ENCODE data around the gene EFCAB8. TPM values are rescaled to one million over a fixed set of nuclear protein-coding genes. Genes with fewer than 3 reads are reported as not detected.

The EFCAB8 gene
- total and polyA plus RNA-seq, 9 donors: 0.08 to 0.20 TPM; not detected in 7

DNA sequence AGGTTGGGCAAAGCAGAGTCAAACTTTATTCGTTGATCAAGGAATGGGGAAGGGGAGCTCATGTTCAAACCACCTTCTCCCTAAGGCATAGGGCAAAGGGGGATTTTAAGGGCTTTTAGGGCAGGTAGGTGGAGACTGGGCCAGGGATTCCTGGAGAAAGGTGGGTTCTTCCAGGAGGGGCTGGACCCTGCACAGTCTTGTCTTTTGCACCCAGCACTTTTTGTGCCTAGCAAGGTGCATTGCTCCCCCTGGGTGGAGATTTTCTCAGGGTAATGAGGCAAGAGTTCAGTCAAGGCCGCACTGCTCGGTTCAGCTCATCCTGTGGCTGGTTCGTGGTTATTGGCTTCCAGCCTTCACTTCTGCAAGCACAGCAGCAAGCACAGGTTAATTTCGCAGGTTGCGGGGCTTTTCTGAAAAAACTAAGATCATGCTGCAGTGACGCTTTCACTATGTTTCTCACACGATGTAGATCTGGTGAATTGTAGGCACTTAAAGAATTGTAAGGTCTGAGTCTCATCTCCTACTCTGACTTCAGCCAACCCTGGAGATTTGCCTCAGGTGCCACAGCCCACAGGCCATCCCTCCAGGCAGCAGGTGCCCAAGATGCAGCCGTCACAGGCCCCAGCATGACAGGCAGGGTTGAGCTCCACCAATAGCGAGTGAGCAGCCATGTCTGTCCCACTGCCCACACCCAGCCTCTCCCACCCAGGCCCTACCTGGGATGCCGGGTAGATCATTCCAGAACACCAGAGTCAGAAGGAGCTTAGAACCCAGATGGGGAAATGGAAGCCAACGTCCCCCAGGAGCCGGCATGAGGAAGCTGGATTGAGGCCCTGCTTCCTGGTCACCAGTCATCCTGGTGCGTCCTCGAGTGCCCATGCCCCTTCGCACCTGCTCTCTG is 108.4 kb downstream of the EFCAB8 start:
- TF ChIP-seq EP300 (IDR thresholded peaks at IDR 0.05) (no peak), POLR2A (IDR thresholded peaks at IDR 0.05) (no peak)
- TF ChIP-seq, protein P1, sequence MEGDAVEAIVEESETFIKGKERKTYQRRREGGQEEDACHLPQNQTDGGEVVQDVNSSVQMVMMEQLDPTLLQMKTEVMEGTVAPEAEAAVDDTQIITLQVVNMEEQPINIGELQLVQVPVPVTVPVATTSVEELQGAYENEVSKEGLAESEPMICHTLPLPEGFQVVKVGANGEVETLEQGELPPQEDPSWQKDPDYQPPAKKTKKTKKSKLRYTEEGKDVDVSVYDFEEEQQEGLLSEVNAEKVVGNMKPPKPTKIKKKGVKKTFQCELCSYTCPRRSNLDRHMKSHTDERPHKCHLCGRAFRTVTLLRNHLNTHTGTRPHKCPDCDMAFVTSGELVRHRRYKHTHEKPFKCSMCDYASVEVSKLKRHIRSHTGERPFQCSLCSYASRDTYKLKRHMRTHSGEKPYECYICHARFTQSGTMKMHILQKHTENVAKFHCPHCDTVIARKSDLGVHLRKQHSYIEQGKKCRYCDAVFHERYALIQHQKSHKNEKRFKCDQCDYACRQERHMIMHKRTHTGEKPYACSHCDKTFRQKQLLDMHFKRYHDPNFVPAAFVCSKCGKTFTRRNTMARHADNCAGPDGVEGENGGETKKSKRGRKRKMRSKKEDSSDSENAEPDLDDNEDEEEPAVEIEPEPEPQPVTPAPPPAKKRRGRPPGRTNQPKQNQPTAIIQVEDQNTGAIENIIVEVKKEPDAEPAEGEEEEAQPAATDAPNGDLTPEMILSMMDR (IDR thresholded peaks at IDR 0.05): no peak
- Histone ChIP-seq H3K27me3 (no peaks in the 10 kb centered on the region), H3K9me3 (no peaks in the 10 kb centered on the region), H3K36me3 (no peaks in the 10 kb centered on the region), H3K4me1 (ENCODE audit: insufficient read depth) (no peaks in the 10 kb centered on the region), H3K27ac (no peak overlapping the region), H3K4me3 (no peak overlapping the region)
- no peak for DNase-seq
- intact Hi-C loops (cut with DNase I): no loop called here
- WGBS, 3 donors: 63 to 77% (median 69%) methylated on average over 16 of the region's 16 CpGs

DNA sequence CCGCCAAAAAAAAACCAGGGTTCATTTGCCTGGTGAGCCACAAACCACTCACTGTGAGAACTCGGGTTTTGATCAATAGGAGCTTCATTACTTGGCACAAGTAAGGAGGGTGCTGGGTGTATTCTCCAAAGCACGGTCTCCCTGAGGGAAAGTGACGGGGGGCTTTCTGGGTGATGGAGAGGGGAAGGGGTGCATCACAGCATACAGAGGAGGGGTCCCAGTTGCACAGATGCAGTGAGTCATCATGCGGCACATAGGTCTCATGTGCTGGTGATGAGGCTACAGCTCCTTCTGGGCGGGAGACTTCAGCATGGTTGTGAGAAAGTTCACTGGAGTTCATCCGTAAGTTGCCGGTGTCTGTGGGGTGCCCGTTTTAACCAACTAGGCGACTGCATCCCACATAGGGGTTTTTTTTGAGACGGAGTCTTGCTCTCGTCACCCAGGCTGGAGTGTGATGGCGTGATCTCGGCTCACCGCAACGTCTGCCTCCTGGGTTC is 109.3 kb downstream of the EFCAB8 start:
- 81 to 85% (median 85%) methylated on average over 16 of the region's 16 CpGs for WGBS, 3 donors
- Histone ChIP-seq H3K4me1 (ENCODE audit: insufficient read depth) (no peaks in the 10 kb centered on the region), H3K27ac (no peak overlapping the region), H3K9me3 (no peaks in the 10 kb centered on the region), H3K27me3 (no peaks in the 10 kb centered on the region), H3K36me3 (no peaks in the 10 kb centered on the region), H3K4me3 (no peak overlapping the region)
- no peak for DNase-seq
- intact Hi-C loops (cut with DNase I): no loop called here
- TF ChIP-seq POLR2A (IDR thresholded peaks at IDR 0.05) (no peak), EP300 (IDR thresholded peaks at IDR 0.05) (no peak)
- TF ChIP-seq, protein P1 (IDR thresholded peaks at IDR 0.05): no peak

DNA sequence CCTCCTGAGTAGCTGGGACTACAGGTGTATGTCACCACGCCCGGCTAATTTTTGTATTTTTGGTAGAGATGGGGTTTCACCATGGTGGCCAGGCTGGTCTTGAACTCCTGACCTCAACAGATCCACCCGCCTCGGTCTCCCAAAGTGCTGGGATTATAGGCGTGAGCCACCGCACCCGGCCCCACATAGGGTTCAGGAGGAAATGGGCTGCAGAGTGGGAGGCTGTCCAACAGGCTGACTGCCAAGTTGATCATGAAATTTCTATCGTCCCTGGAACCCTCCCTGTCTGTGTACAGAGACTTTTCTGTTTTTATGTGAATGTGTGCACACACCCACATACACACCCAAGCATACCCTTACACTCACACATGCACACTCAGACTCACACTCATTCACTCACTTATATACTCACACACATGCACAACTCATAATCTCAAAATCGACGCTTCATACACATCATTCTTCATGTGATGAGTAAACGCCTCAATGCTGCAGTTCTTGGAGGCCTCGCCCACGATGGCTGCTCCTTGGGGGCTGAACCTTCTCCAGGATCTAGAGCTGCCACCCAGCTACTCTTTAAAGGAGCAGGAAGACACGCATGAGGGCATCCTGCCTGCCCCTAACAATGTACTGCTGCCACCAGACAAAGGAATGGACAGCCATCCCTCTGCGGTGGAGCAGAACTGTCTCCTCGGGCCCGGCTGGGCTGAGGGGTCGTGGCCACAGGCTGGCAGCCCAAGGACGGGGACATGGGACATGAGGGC is 109.9 kb downstream of the EFCAB8 start:
- WGBS, 3 donors: 55 to 67% (median 60%) methylated on average over 19 of the region's 19 CpGs
- DNase-seq: no peak
- H3K4me3 ChIP-seq: no peak overlapping the region
- H3K36me3 ChIP-seq: no peaks in the 10 kb centered on the region
- no peaks in the 10 kb centered on the region for H3K4me1 ChIP-seq (ENCODE audit: insufficient read depth)
- no peaks in the 10 kb centered on the region for H3K9me3 ChIP-seq
- no peaks in the 10 kb centered on the region for H3K27me3 ChIP-seq
- intact Hi-C loops (cut with DNase I): no loop called here
- no peak overlapping the region for H3K27ac ChIP-seq
- TF ChIP-seq EP300 (IDR thresholded peaks at IDR 0.05) (no peak), POLR2A (IDR thresholded peaks at IDR 0.05) (no peak)
- TF ChIP-seq, protein P1 (IDR thresholded peaks at IDR 0.05): no peak

DNA sequence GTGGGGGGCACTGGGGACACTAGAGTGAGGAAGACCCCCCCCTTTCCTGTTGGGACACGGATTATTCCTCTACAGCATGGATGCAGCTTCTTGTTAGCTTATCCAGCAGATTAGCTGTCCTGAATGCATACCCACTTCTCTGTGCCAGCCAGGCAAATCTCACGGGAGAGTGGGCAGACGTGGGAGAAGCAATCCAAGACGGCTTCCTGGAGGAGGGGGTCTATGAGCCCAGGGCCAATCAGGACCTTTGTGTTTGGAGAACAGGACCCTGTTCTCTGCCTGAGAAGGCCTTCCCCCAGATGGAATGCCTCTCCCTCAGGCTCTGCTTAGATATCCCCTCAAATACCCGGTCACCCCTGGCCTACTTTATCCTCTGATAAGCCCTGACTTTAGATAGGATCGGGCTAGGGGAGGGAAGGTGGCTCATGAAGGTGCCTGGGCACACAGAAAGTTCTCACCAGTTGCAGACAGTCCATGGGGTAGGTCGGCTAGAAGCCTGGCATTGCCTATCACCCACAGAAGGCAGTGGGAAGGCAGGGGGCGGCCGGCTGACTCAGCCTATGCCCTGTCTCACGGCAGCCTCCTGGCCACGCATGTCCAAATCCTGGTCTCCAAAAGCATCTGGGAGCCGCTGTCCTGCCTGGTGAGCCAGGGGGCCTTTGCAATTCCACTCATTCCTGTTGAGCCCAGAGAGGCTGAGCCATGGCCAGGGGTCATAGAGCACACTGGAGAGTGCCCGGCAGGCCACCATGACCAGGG is 110.8 kb downstream of the EFCAB8 start:
- DNase-seq: no peak
- Histone ChIP-seq H3K36me3 (no peaks in the 10 kb centered on the region), H3K9me3 (no peaks in the 10 kb centered on the region), H3K4me1 (ENCODE audit: insufficient read depth) (no peaks in the 10 kb centered on the region), H3K27ac (no peak overlapping the region), H3K4me3 (no peak overlapping the region), H3K27me3 (no peaks in the 10 kb centered on the region)
- intact Hi-C loops (cut with DNase I): no loop called here
- TF ChIP-seq EP300 (IDR thresholded peaks at IDR 0.05) (no peak), POLR2A (IDR thresholded peaks at IDR 0.05) (no peak)
- TF ChIP-seq, protein P1 (IDR thresholded peaks at IDR 0.05): no peak
- 75 to 83% (median 77%) methylated on average over 13 of the region's 13 CpGs for WGBS, 3 donors

Data from ovary (tissue), 9 donors.